Gastroesophageal sphincter (tissue), 3 donors: ENCODE results near the gene SNAPC4.

Experiments used
- EP300 ChIP-seq: sonication (generic); formaldehyde crosslinking; IDR thresholded peaks from one replicate; pipeline ENCODE4 v1.6.1; 2017; ENCODE audit warnings: antibody characterized with exemption, mild to moderate bottlenecking
- POLR2A ChIP-seq, 2 donors: fragments of 450-650 bp; IDR thresholded peaks; one replicate each; pipeline ENCODE4 v1.6.1; 2017; ENCODE audit warnings: antibody characterized with exemption in 2 of 2, mild to moderate bottlenecking in 2 of 2, moderate library complexity in 1 of 2
- POLR2AphosphoS5 ChIP-seq: sonication (generic); formaldehyde crosslinking; IDR thresholded peaks from one replicate; pipeline ENCODE4 v1.6.1; 2017; ENCODE audit warnings: antibody characterized with exemption
- TF ChIP-seq, protein P1 (sequence below), 4 experiments: fragments of 200-600 bp in 2 of 4; fragments of 450-650 bp in 2 of 4; sonication (generic) in 1 of 4; IDR thresholded peaks; one replicate each; pipeline ENCODE4 v1.5.1; 2017 to 2019; ENCODE audit warnings: antibody characterized with exemption in 4 of 4, mild to moderate bottlenecking in 2 of 4, moderate library complexity in 2 of 4

DNA sequence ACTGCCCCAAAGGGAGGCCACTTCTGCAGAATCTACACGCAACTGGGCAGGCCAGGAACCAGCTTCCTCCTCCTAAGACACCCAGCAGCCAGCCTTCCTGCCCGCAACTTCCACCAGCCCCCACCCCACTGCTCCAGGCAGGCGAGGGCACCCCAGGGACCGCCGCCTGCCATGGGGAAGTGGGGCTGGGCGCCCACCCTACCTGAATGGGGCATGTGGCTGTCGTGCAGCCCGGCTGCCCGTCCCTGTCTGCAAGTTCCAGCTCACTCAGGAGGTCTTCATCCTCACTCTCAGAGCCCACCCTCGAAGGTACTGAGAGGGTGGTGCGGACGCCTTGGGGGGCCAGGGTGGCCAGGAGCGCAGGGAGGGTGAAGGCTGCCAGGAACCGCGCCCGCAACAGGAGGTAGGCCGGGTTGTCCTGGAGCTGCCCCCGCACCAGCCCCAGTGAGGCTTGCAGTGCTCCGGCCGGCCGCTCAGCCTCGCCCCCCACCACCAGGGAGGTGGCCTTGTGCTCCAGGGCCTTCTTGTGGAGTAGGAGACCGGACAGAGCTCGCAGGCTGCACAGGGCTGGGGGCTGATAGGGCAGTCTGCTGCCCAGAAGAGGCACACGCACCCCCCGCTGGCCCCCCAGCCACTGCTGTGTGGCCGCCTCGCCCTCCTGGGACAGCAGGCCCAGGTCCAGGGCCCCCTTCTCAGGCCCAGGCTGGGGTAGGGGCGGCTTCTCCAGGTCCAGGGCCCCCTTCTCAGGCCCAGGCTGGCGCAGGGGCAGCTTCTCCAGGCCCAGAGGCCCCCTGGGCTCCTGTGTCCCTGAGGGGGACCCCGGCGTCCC lies 22.4 kb downstream of the SNAPC4 start:
- TF ChIP-seq POLR2AphosphoS5 (no peak), POLR2A (IDR thresholded peaks at IDR 0.05) (no peak), EP300 (no peak)
- TF ChIP-seq, protein P1, sequence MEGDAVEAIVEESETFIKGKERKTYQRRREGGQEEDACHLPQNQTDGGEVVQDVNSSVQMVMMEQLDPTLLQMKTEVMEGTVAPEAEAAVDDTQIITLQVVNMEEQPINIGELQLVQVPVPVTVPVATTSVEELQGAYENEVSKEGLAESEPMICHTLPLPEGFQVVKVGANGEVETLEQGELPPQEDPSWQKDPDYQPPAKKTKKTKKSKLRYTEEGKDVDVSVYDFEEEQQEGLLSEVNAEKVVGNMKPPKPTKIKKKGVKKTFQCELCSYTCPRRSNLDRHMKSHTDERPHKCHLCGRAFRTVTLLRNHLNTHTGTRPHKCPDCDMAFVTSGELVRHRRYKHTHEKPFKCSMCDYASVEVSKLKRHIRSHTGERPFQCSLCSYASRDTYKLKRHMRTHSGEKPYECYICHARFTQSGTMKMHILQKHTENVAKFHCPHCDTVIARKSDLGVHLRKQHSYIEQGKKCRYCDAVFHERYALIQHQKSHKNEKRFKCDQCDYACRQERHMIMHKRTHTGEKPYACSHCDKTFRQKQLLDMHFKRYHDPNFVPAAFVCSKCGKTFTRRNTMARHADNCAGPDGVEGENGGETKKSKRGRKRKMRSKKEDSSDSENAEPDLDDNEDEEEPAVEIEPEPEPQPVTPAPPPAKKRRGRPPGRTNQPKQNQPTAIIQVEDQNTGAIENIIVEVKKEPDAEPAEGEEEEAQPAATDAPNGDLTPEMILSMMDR (IDR thresholded peaks at IDR 0.05) = no peak
